Fibroblast of skin of left biceps (primary cell): Measurements from ENCODE around the gene KCNJ3.

ENCODE experiments used
- DNase-seq, 2 experiments: peaks; one replicate each; pipeline ENCODE4 v3.0.0-alpha.2; 2013; ENCODE audit warnings: low read depth in 2 of 2

The KCNJ3 gene

GRCh38 chr2:154698296-154698720, at the start of gene KCNJ3:
TSS of gene KCNJ3 (plus strand) at chr2:154698695. CDS start at chr2:154698776, 81 bp downstream.
- no peak for DNase-seq

- no peak for DNase-seq
Measured at GRCh38 chr2:154655499-154655898, 43.0 kb upstream of the KCNJ3 start.

GRCh38 chr2:154658854-154659253, 39.6 kb upstream of the KCNJ3 start:
- DNase-seq: no peak

GRCh38 chr2:154664248-154664647, 34.2 kb upstream of the KCNJ3 start:
- no peak for DNase-seq

GRCh38 chr2:154670083-154670482, 28.4 kb upstream of the KCNJ3 start:
- no peak for DNase-seq

GRCh38 chr2:154673694-154674093, 24.8 kb upstream of the KCNJ3 start:
- no peak for DNase-seq

- no peak for DNase-seq
Measured at GRCh38 chr2:154677401-154677800, 21.1 kb upstream of the KCNJ3 start.

GRCh38 chr2:154681741-154682140, 16.8 kb upstream of the KCNJ3 start:
- DNase-seq: no peak

GRCh38 chr2:154686162-154686561, 12.3 kb upstream of the KCNJ3 start:
- no peak for DNase-seq

- no peak for DNase-seq
Measured at GRCh38 chr2:154688373-154688772, 10.1 kb upstream of the KCNJ3 start.

GRCh38 chr2:154689158-154689557, 9.3 kb upstream of the KCNJ3 start:
- no peak for DNase-seq

- no peak for DNase-seq
Measured at GRCh38 chr2:154692927-154693326, 5.6 kb upstream of the KCNJ3 start.

- no peak for DNase-seq
Measured at GRCh38 chr2:154693741-154694340, 4.7 kb upstream of the KCNJ3 start.

GRCh38 chr2:154694881-154695280, 3.6 kb upstream of the KCNJ3 start:
- no peak for DNase-seq

GRCh38 chr2:154696369-154696768, 2.1 kb upstream of the KCNJ3 start:
- DNase-seq: no peak

- no peak for DNase-seq
Measured at GRCh38 chr2:154696810-154697417, 1.6 kb upstream of the KCNJ3 start.

GRCh38 chr2:154697418-154698252, 860 bp upstream of the KCNJ3 start:
- no peak for DNase-seq

- DNase-seq: no peak
Measured at GRCh38 chr2:154698721-154699574, 453 bp downstream of the KCNJ3 start.

GRCh38 chr2:154699575-154699930, 1.1 kb downstream of the KCNJ3 start:
- no peak for DNase-seq

GRCh38 chr2:154700136-154700535, 1.6 kb downstream of the KCNJ3 start:
- no peak for DNase-seq

GRCh38 chr2:154704991-154705390, 6.5 kb downstream of the KCNJ3 start:
- DNase-seq: no peak

- DNase-seq: no peak
Measured at GRCh38 chr2:154706660-154707059, 8.2 kb downstream of the KCNJ3 start.
